HG02973 (cell line): Measurements from ENCODE around the gene TET3.

Experiments
- ATAC-seq: cut with Tn5 transposase; IDR thresholded peaks from one replicate; pipeline ENCODE4 v1.9.1; 2021; ENCODE audit warnings: moderate library complexity; ENCODE audit not compliant: unreplicated experiment

TET3 gene

DNA sequence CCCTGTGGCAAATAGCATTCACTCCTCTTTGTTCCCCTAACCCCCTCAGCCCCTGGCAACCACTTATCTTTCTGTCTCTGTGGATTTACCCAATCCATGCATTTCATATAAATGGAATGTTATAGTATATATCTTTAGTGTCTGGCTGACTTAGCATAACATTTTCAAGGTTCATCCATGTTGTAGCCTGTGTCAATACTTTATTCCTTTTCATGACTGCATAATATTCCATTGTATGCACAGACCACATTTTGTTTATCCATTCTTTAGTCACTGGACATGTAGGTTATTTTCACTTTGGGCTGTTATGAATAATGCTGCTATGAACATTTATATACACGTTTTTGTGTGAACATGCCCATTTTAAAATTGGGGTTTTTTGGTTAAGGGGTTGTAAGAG is 42.8 kb downstream of the TET3 start:
- no peak for ATAC-seq

DNA sequence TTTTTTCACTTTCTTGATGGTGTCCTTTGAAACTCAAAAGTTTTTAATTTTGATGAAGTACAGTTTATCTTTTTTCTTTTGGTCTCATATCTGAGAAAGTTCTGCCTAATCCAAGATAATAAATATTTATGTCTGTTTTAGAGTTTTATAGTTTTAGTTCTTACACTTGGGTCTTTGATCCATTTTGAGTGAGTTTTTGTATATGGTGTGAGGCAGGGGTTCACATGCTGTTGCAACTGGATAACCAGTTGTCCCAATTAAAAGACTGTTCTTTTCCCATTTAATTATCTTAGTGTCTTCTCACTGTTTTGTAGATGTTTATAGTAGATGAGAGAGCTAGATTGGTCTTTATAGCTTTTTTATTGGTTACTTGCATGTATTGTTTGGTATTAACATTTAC is 43.6 kb downstream of the TET3 start:
- no peak for ATAC-seq

DNA sequence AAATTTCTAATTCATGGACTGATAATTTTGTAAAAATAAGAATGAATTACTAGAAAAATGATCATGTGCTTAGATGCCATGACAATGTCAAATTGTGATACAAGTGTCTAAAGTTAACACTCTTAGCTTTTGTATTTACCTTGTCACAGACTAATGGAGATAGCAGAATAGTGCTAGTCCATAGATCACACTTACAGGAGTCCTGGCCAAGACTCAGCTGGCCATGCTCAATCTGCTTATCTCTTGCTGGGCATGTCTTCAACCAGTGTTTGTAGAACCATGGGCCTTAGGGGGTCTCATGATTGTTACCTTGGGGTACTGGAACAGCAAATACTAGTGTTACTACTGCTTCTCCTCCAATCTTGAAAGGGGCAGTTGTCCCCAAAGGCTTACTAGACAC is 44.0 kb downstream of the TET3 start:
- ATAC-seq: no peak

DNA sequence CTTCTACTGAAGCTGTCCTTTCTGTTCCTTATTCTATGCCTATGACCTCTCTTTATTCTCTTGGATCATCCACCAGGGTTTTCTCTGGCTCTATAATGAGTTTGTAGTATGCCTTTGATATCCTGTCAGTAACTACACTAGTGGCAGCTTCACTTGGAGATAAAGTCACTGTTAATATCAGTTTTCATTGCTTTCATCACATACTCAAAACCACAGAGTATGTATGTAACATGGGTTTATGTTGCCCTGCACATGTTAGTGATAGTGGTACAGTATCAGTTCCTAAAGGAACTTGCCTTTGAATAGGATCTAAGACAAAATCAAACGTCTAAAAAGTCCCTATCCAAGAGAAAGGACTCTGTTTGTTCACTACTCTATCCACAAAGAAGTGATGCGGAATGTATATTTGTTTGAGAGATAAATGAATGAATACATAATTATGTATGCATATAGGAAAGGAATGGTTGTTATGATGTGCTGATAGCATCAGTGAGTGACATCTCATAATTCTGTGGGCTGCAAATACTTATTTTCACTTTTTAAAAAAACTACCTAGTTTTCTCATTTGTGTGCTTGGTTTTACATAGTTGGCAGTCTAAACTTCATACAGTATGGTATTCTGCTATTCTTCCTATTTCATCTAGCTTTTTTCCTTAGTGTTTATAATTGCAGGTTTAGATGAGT is 45.1 kb downstream of the TET3 start:
- ATAC-seq: no peak

DNA sequence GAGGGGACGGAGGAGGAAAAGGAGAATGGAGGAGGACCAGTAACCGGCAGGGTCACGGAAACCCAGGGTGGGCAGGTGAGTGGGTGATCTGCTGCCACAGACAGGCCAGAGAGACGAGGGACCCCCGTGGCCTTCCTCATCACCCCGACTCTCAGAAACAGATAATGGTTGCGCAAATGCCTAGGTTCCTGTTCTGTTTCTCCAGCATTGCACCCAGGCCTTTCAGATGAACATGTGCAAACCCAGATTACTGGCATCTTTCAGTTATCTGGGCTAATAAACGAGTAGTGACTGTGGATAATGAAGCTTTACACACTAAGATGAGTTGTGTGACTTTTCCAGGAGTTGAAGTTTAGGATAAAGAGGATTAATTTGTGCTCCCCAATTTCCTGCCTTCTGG is 46.5 kb downstream of the TET3 start:
- ATAC-seq: no peak

DNA sequence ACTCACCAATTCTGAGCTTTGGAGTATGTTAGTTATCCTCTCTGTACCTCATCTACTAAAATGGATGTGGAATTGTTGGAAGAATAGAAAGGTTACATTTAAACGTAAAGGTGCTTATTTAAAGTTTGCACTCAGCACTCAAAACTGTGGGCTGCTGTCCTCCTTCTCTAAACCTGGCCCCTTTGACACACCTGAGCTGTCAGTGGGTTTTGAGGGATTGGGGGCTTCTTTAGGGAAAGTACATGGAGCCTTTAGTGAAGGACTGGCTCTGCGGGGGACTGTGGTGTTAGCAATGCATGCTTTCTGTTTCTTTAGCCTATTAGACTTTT is 47.2 kb downstream of the TET3 start:
- ATAC-seq: no peak

DNA sequence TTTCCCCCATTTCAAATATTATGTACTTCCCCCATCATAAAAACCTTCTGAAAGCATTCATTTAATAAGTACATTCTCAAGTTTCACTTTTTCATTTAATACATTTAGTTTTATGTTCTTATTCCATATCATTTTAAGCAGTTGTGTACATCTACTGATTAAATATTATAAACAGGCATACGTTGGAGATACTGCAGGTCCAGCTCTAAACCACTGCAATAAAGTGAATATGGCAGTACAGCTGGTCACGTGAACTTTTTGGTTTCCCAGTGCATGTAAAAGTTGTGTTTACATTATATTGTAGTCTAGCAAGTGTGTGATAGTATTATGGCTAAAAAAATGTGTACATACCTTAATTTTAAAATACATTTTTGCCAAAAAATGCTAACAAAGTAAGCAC is 48.7 kb downstream of the TET3 start:
- ATAC-seq: no peak
